NCI-H187 treated with DMSO at 0.1 percent for 48 hours (cell line): ENCODE data around the gene ALG8.
"Not testable (repeated sequence)": the region's sequence is repeated elsewhere in the genome, so short reads cannot be mapped to it uniquely, and the experiment has no call there.

Experiments
- DNase-seq: peaks from one replicate; lab custom pipeline; 2025; lab: John Stamatoyannopoulos, UW

ALG8 gene

GRCh38 chr11:78069465-78069864 is 70.0 kb downstream of the ALG8 start:
- no peak for DNase-seq

DNA sequence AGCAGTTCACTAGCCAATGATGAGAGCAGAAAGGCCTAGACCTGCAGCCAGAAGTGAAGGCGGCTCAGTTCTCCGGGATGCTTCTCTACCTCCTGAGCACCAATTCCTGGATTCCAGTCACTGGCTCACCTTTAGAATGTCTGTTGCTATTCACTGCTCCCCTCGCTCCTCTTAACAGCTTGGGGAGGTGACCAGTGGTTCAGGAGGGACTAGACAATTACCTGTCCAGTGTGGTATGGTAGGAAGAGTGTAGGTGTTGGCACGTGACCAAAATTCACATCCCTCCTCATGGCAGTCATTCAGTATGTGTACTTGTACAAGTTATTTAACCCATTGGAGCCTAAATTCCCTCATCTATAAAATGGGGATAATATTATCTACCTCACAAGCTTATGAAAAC is 71.7 kb downstream of the ALG8 start:
- no peak for DNase-seq

- no peak for DNase-seq
Observed at GRCh38 chr11:78066471-78066870, 73.0 kb downstream of the ALG8 start.

GRCh38 chr11:78065203-78065602 is 74.2 kb downstream of the ALG8 start:
- DNase-seq = no peak

DNA sequence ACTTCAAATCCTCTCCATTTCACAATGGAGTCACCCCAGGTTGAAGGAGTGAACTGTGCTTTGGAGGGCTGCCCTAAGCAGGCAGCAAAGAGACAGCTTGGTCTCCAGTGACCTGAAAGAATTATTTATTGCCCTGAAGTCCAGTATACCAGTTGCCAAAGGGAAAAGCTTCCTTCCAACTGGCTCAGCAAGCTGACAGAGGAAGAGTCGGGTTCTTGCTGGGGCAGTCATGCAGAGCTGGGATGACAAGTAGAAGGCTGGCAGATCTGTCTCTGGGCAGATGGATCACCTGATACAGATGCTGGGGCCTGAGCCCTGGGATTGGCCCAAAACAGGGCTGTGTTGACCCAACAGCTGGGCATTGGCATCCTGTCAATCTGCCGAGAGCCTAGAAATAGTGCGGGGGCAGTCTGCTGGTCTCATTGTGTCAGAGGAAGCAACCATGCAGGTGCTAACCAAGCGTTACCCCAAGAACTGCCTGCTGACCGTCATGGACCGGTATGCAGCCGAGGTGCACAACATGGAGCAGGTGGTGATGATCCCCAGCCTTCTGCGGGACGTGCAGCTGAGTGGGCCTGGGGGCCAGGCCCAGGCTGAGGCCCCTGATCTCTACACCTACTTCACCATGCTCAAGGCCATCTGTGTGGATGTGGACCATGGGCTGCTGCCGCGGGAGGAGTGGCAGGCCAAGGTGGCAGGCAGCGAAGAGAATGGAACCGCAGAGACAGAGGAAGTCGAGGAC is 75.8 kb downstream of the ALG8 start, which contains the start of gene THRSP:
Gene THRSP (plus strand): TSS at position 422 of the 742 bp plus-strand sequence. CDS start 21 bp downstream, at position 443.
- DNase-seq = no peak

DNA sequence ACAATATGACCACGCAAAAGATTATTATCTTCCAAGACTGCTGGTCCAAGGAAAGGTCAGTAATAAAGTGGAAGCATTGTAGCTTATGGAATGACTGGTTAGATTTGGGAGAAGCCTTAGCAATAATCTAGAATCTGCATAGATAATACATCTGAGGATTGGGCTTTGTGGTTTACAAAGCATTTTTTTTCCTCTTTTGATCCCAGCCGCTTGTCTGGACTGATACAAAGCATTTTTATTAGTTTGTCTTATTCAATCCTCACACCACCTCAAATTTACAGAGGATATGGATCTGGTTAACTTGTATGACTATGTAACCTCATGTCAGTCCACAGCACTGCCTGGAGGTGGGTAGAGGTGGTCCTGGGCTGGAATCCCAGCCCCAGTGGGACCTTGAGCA is 76.8 kb downstream of the ALG8 start:
- DNase-seq = no peak

DNA sequence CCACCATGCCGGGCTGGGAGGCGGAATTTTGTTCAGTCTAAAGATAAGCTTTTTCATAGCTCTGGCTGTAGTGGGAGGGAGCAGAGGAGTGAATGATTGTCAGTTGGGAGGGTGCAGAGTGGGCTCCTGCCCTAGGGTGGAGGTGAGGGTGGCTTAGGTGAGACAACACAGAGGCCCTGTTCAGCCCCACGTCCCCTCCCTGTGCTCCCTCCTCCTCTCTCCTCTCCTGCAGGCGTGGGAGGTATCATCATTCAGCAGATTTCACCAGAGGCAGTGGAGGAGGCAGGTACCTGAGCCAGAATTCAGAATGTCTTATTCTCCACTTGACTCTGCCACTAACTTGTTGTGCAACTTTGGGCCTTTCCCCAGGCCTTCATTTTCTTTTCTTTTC is 77.5 kb downstream of the ALG8 start:
- no peak for DNase-seq

- no peak for DNase-seq
Observed at GRCh38 chr11:78061088-78061920, 78.1 kb downstream of the ALG8 start.

- DNase-seq = no peak
Observed at GRCh38 chr11:78060533-78060932, 78.9 kb downstream of the ALG8 start.

DNA sequence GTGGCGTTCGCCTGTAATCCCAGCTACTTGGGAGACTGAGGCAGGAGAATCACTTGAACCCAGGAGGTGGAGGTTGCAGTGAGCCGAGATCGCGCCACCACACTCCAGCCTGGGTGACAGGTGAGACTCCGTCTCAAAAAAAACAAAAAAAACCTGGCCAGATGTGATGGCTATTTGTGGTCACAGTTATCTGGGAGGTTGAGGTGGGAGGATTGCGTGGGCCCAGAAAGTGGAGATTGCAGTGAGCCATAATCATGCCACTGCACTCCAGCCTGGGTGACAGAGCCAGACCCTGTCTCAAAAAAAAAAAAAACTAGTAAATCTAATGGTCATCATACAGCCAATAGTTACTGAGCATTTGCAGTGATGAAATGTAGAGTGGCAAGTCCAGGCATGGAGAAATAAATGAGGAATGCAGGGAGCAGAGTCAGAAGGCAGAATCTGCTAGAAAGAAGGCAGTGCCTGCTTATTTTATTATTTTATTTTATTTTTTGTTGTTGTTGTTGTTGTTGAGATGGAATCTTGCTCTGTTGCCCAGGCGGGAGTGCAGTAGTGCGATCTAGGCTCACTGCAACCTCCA is 79.6 kb downstream of the ALG8 start:
- DNase-seq = not testable (repeated sequence)

DNA sequence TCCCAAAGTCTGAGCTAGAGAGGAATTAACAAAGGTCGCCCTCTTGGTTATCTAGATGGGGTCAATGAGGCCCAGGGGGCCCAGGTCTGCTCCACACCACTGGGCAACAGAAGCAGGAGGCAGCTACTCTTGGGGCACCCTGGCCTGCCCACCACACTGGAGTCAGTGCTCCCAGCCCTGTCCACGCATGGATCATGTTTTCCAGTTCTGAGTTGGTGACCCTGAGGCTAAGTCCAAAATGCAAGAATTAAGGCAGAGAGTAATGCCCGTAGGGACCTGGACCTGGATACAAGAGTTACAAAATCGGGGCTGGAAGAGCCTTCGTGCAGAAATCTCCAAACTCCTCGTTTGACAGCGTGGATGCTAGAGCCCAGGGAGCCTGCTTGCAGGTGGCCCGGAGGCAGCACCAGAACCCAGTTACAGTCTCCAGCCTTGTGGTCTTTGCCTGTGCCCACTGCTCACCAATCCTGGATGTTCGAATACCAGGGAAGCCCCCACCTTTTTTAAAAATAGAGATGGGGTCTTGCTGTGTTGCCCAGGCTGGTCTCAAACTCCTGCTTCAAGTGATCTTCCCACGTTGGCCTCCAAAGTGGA is 81.9 kb downstream of the ALG8 start:
- no peak for DNase-seq

GRCh38 chr11:78056093-78056492 is 83.3 kb downstream of the ALG8 start:
- DNase-seq = no peak

DNA sequence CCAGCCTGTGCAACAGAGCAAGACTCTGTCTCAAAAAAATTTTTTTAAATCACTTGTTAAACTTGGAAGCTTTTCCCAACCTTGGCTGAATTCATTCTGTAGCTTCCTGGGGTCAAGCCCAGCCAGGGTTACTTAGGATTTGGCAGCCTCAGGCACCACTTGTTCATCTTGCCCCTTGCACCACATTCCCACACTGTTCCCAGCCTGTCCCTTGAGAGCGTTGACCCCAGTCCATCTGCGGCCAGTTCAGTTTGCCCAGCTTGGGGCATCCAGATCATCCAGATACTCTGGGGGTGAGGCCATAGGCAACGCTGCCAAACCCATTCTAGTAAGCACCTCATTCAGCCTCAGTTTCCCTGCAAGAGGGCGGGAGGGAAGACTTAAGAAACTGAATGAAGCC is 84.5 kb downstream of the ALG8 start:
- no peak for DNase-seq

- no peak for DNase-seq
Observed at GRCh38 chr11:78050964-78051831, 88.2 kb downstream of the ALG8 start.
